ENCODE measurements around the gene MAGIX.

Gene MAGIX

GRCh38 chrX:49205443-49205842 is 42.9 kb downstream of the MAGIX start:
- Histone ChIP-seq H3K36me3 (ENCODE audit: control insufficient read depth in 1 of 2, insufficient read depth in 2 of 2, low read length in 2 of 2) (no peaks in the 10 kb centered on the region), H3K9me3 (ENCODE audit: control insufficient read depth in 1 of 2, low read length in 2 of 2) (no peaks in the 10 kb centered on the region), H3K9ac (ENCODE audit: low read depth in 1 of 2, low read length in 2 of 2) (no peak overlapping the region), H3K27ac (ENCODE audit: low read depth, low read length) (no peak overlapping the region), H3K27me3 (ENCODE audit: control insufficient read depth in 1 of 2, insufficient read depth in 2 of 2, low read length in 2 of 2) (no peaks in the 10 kb centered on the region), H3K4me1 (ENCODE audit: control insufficient read depth in 1 of 2, insufficient read depth in 2 of 2, low read length in 2 of 2) (peaks cover 2 to 3% of the 10 kb centered on the region in 2 donors), H3K4me3 (ENCODE audit: low read depth in 1 of 2, low read length in 2 of 2) (no peak overlapping the region)

- no peak overlapping the region for H3K4me3 ChIP-seq (ENCODE audit: low read depth in 1 of 2, low read length in 2 of 2)
- no peak overlapping the region for H3K27ac ChIP-seq (ENCODE audit: low read depth, low read length)
- no peaks in the 10 kb centered on the region for H3K27me3 ChIP-seq (ENCODE audit: control insufficient read depth in 1 of 2, insufficient read depth in 2 of 2, low read length in 2 of 2)
- no peaks in the 10 kb centered on the region for H3K36me3 ChIP-seq (ENCODE audit: control insufficient read depth in 1 of 2, insufficient read depth in 2 of 2, low read length in 2 of 2)
- no peaks in the 10 kb centered on the region for H3K4me1 ChIP-seq (ENCODE audit: control insufficient read depth in 1 of 2, insufficient read depth in 2 of 2, low read length in 2 of 2)
- H3K9me3 ChIP-seq (ENCODE audit: control insufficient read depth in 1 of 2, low read length in 2 of 2): no peaks in the 10 kb centered on the region
- H3K9ac ChIP-seq (ENCODE audit: low read depth in 1 of 2, low read length in 2 of 2): no peak overlapping the region
Measured at GRCh38 chrX:49206543-49206942, 44.0 kb downstream of the MAGIX start.

GRCh38 chrX:49208399-49208798 is 45.8 kb downstream of the MAGIX start:
- H3K9me3 ChIP-seq (ENCODE audit: control insufficient read depth in 1 of 2, low read length in 2 of 2): no peaks in the 10 kb centered on the region
- no peaks in the 10 kb centered on the region for H3K36me3 ChIP-seq (ENCODE audit: control insufficient read depth in 1 of 2, insufficient read depth in 2 of 2, low read length in 2 of 2)
- no peaks in the 10 kb centered on the region for H3K27me3 ChIP-seq (ENCODE audit: control insufficient read depth in 1 of 2, insufficient read depth in 2 of 2, low read length in 2 of 2)
- H3K4me3 ChIP-seq (ENCODE audit: low read depth in 1 of 2, low read length in 2 of 2): no peak overlapping the region
- no peaks in the 10 kb centered on the region for H3K4me1 ChIP-seq (ENCODE audit: control insufficient read depth in 1 of 2, insufficient read depth in 2 of 2, low read length in 2 of 2)
- no peak overlapping the region for H3K9ac ChIP-seq (ENCODE audit: low read depth in 1 of 2, low read length in 2 of 2)
- no peak overlapping the region for H3K27ac ChIP-seq (ENCODE audit: low read depth, low read length)

GRCh38 chrX:49209434-49210251 is 47.1 kb downstream of the MAGIX start:
- Histone ChIP-seq H3K4me3 (ENCODE audit: low read depth in 1 of 2, low read length in 2 of 2) (no peak overlapping the region), H3K9me3 (ENCODE audit: control insufficient read depth in 1 of 2, low read length in 2 of 2) (no peaks in the 10 kb centered on the region), H3K4me1 (ENCODE audit: control insufficient read depth in 1 of 2, insufficient read depth in 2 of 2, low read length in 2 of 2) (no peaks in the 10 kb centered on the region), H3K27ac (ENCODE audit: low read depth, low read length) (no peak overlapping the region), H3K27me3 (ENCODE audit: control insufficient read depth in 1 of 2, insufficient read depth in 2 of 2, low read length in 2 of 2) (no peaks in the 10 kb centered on the region), H3K36me3 (ENCODE audit: control insufficient read depth in 1 of 2, insufficient read depth in 2 of 2, low read length in 2 of 2) (no peaks in the 10 kb centered on the region), H3K9ac (ENCODE audit: low read depth in 1 of 2, low read length in 2 of 2) (no peak overlapping the region)

- no peak overlapping the region for H3K27ac ChIP-seq (ENCODE audit: low read depth, low read length)
- H3K4me1 ChIP-seq (ENCODE audit: control insufficient read depth in 1 of 2, insufficient read depth in 2 of 2, low read length in 2 of 2): no peaks in the 10 kb centered on the region
- no peaks in the 10 kb centered on the region for H3K9me3 ChIP-seq (ENCODE audit: control insufficient read depth in 1 of 2, low read length in 2 of 2)
- H3K36me3 ChIP-seq (ENCODE audit: control insufficient read depth in 1 of 2, insufficient read depth in 2 of 2, low read length in 2 of 2): no peaks in the 10 kb centered on the region
- no peaks in the 10 kb centered on the region for H3K27me3 ChIP-seq (ENCODE audit: control insufficient read depth in 1 of 2, insufficient read depth in 2 of 2, low read length in 2 of 2)
- H3K4me3 ChIP-seq (ENCODE audit: low read depth in 1 of 2, low read length in 2 of 2): no peak overlapping the region
- no peak overlapping the region for H3K9ac ChIP-seq (ENCODE audit: low read depth in 1 of 2, low read length in 2 of 2)
Measured at GRCh38 chrX:49210406-49210805, 47.8 kb downstream of the MAGIX start.

GRCh38 chrX:49211074-49211473 is 48.5 kb downstream of the MAGIX start:
- Histone ChIP-seq H3K27me3 (ENCODE audit: control insufficient read depth in 1 of 2, insufficient read depth in 2 of 2, low read length in 2 of 2) (no peaks in the 10 kb centered on the region), H3K9ac (ENCODE audit: low read depth in 1 of 2, low read length in 2 of 2) (no peak overlapping the region), H3K4me3 (ENCODE audit: low read depth in 1 of 2, low read length in 2 of 2) (no peak overlapping the region), H3K36me3 (ENCODE audit: control insufficient read depth in 1 of 2, insufficient read depth in 2 of 2, low read length in 2 of 2) (no peaks in the 10 kb centered on the region), H3K9me3 (ENCODE audit: control insufficient read depth in 1 of 2, low read length in 2 of 2) (no peaks in the 10 kb centered on the region), H3K27ac (ENCODE audit: low read depth, low read length) (no peak overlapping the region), H3K4me1 (ENCODE audit: control insufficient read depth in 1 of 2, insufficient read depth in 2 of 2, low read length in 2 of 2) (no peaks in the 10 kb centered on the region)

- no peak overlapping the region for H3K9ac ChIP-seq (ENCODE audit: low read depth in 1 of 2, low read length in 2 of 2)
- no peaks in the 10 kb centered on the region for H3K36me3 ChIP-seq (ENCODE audit: control insufficient read depth in 1 of 2, insufficient read depth in 2 of 2, low read length in 2 of 2)
- H3K9me3 ChIP-seq (ENCODE audit: control insufficient read depth in 1 of 2, low read length in 2 of 2): no peaks in the 10 kb centered on the region
- H3K4me3 ChIP-seq (ENCODE audit: low read depth in 1 of 2, low read length in 2 of 2): no peak overlapping the region
- H3K27me3 ChIP-seq (ENCODE audit: control insufficient read depth in 1 of 2, insufficient read depth in 2 of 2, low read length in 2 of 2): no peaks in the 10 kb centered on the region
- no peaks in the 10 kb centered on the region for H3K4me1 ChIP-seq (ENCODE audit: control insufficient read depth in 1 of 2, insufficient read depth in 2 of 2, low read length in 2 of 2)
- no peak overlapping the region for H3K27ac ChIP-seq (ENCODE audit: low read depth, low read length)
Measured at GRCh38 chrX:49212209-49212608, 49.7 kb downstream of the MAGIX start.

- H3K4me3 ChIP-seq (ENCODE audit: low read depth in 1 of 2, low read length in 2 of 2): no peak overlapping the region
- no peaks in the 10 kb centered on the region for H3K36me3 ChIP-seq (ENCODE audit: control insufficient read depth in 1 of 2, insufficient read depth in 2 of 2, low read length in 2 of 2)
- H3K9ac ChIP-seq (ENCODE audit: low read depth in 1 of 2, low read length in 2 of 2): no peak overlapping the region
- H3K27me3 ChIP-seq (ENCODE audit: control insufficient read depth in 1 of 2, insufficient read depth in 2 of 2, low read length in 2 of 2): no peaks in the 10 kb centered on the region
- no peaks in the 10 kb centered on the region for H3K9me3 ChIP-seq (ENCODE audit: control insufficient read depth in 1 of 2, low read length in 2 of 2)
- H3K4me1 ChIP-seq (ENCODE audit: control insufficient read depth in 1 of 2, insufficient read depth in 2 of 2, low read length in 2 of 2): no peaks in the 10 kb centered on the region
- H3K27ac ChIP-seq (ENCODE audit: low read depth, low read length): no peak overlapping the region
Measured at GRCh38 chrX:49212861-49213260, 50.3 kb downstream of the MAGIX start.

GRCh38 chrX:49214416-49214815 is 51.9 kb downstream of the MAGIX start:
- no peaks in the 10 kb centered on the region for H3K4me1 ChIP-seq (ENCODE audit: control insufficient read depth in 1 of 2, insufficient read depth in 2 of 2, low read length in 2 of 2)
- H3K36me3 ChIP-seq (ENCODE audit: control insufficient read depth in 1 of 2, insufficient read depth in 2 of 2, low read length in 2 of 2): no peaks in the 10 kb centered on the region
- H3K27me3 ChIP-seq (ENCODE audit: control insufficient read depth in 1 of 2, insufficient read depth in 2 of 2, low read length in 2 of 2): no peaks in the 10 kb centered on the region
- no peaks in the 10 kb centered on the region for H3K9me3 ChIP-seq (ENCODE audit: control insufficient read depth in 1 of 2, low read length in 2 of 2)
- H3K9ac ChIP-seq (ENCODE audit: low read depth in 1 of 2, low read length in 2 of 2): no peak overlapping the region
- no peak overlapping the region for H3K27ac ChIP-seq (ENCODE audit: low read depth, low read length)
- no peak overlapping the region for H3K4me3 ChIP-seq (ENCODE audit: low read depth in 1 of 2, low read length in 2 of 2)

GRCh38 chrX:49214996-49215526 is 52.5 kb downstream of the MAGIX start:
- Histone ChIP-seq H3K4me3 (ENCODE audit: low read depth in 1 of 2, low read length in 2 of 2) (no peak overlapping the region), H3K9ac (ENCODE audit: low read depth in 1 of 2, low read length in 2 of 2) (no peak overlapping the region), H3K36me3 (ENCODE audit: control insufficient read depth in 1 of 2, insufficient read depth in 2 of 2, low read length in 2 of 2) (no peaks in the 10 kb centered on the region), H3K27me3 (ENCODE audit: control insufficient read depth in 1 of 2, insufficient read depth in 2 of 2, low read length in 2 of 2) (no peaks in the 10 kb centered on the region), H3K9me3 (ENCODE audit: control insufficient read depth in 1 of 2, low read length in 2 of 2) (no peaks in the 10 kb centered on the region), H3K4me1 (ENCODE audit: control insufficient read depth in 1 of 2, insufficient read depth in 2 of 2, low read length in 2 of 2) (no peaks in the 10 kb centered on the region), H3K27ac (ENCODE audit: low read depth, low read length) (no peak overlapping the region)
